ENCODE measurements around the gene LGALSL.

Gene LGALSL

GRCh38 chr2:64453770-64454385 lies at the start of gene LGALSL:
Gene LGALSL (plus strand): TSS chr2:64454162. CDS start chr2:64454546, 384 bp downstream.
- DNase-seq (ENCODE audit: low read depth in 2 of 2) = no peak

GRCh38 chr2:64404743-64405142 lies 49.2 kb upstream of the LGALSL start:
- no peak for DNase-seq (ENCODE audit: low read depth in 2 of 2)

GRCh38 chr2:64405581-64406406 lies 48.2 kb upstream of the LGALSL start:
- DNase-seq (ENCODE audit: low read depth in 2 of 2) = no peak

GRCh38 chr2:64406407-64406774 lies 47.6 kb upstream of the LGALSL start:
- no peak for DNase-seq (ENCODE audit: low read depth in 2 of 2)

GRCh38 chr2:64408031-64408430 lies 45.9 kb upstream of the LGALSL start:
- DNase-seq (ENCODE audit: low read depth in 2 of 2) = no peak

- DNase-seq (ENCODE audit: low read depth in 2 of 2) = no peak
Observed at GRCh38 chr2:64410671-64411070, 43.3 kb upstream of the LGALSL start.

- DNase-seq (ENCODE audit: low read depth in 2 of 2) = no peak
Observed at GRCh38 chr2:64412671-64413070, 41.3 kb upstream of the LGALSL start.

- no peak for DNase-seq (ENCODE audit: low read depth in 2 of 2)
Observed at GRCh38 chr2:64414736-64415435, 39.1 kb upstream of the LGALSL start.

GRCh38 chr2:64417624-64418023 lies 36.3 kb upstream of the LGALSL start:
- no peak for DNase-seq (ENCODE audit: low read depth in 2 of 2)

- DNase-seq (ENCODE audit: low read depth in 2 of 2) = no peak
Observed at GRCh38 chr2:64419596-64420165, 34.3 kb upstream of the LGALSL start.

- DNase-seq (ENCODE audit: low read depth in 2 of 2) = no peak
Observed at GRCh38 chr2:64420677-64421076, 33.3 kb upstream of the LGALSL start.

- no peak for DNase-seq (ENCODE audit: low read depth in 2 of 2)
Observed at GRCh38 chr2:64421201-64421600, 32.8 kb upstream of the LGALSL start.

- DNase-seq (ENCODE audit: low read depth in 2 of 2) = no peak
Observed at GRCh38 chr2:64422466-64422865, 31.5 kb upstream of the LGALSL start.

- DNase-seq (ENCODE audit: low read depth in 2 of 2) = no peak
Observed at GRCh38 chr2:64423303-64423702, 30.7 kb upstream of the LGALSL start.

GRCh38 chr2:64424416-64424987 lies 29.5 kb upstream of the LGALSL start:
- DNase-seq (ENCODE audit: low read depth in 2 of 2) = no peak

- no peak for DNase-seq (ENCODE audit: low read depth in 2 of 2)
Observed at GRCh38 chr2:64426183-64426952, 27.6 kb upstream of the LGALSL start.

- DNase-seq (ENCODE audit: low read depth in 2 of 2) = no peak
Observed at GRCh38 chr2:64434039-64434657, 19.8 kb upstream of the LGALSL start.

GRCh38 chr2:64437883-64438282 lies 16.1 kb upstream of the LGALSL start:
- DNase-seq (ENCODE audit: low read depth in 2 of 2) = no peak

GRCh38 chr2:64439194-64439593 lies 14.8 kb upstream of the LGALSL start:
- no peak for DNase-seq (ENCODE audit: low read depth in 2 of 2)

- DNase-seq (ENCODE audit: low read depth in 2 of 2) = no peak
Observed at GRCh38 chr2:64440843-64441242, 13.1 kb upstream of the LGALSL start.

GRCh38 chr2:64442277-64442676 lies 11.7 kb upstream of the LGALSL start:
- no peak for DNase-seq (ENCODE audit: low read depth in 2 of 2)

Data from stimulated activated CD4-positive, alpha-beta T cell treated with anti-CD3 and anti-CD28 coated beads, Interleukin-1b, Interleukin-23, amount 100 ng/mL, for 4 hours (primary cell).